HG03039 (cell line): ENCODE data around the gene BHLHE40.

Source experiments
- ATAC-seq: cut with Tn5 transposase; IDR thresholded peaks from one replicate; pipeline ENCODE4 v1.9.1; 2021; ENCODE audit warnings: mild to moderate bottlenecking, moderate library complexity; ENCODE audit not compliant: unreplicated experiment

BHLHE40 gene

DNA sequence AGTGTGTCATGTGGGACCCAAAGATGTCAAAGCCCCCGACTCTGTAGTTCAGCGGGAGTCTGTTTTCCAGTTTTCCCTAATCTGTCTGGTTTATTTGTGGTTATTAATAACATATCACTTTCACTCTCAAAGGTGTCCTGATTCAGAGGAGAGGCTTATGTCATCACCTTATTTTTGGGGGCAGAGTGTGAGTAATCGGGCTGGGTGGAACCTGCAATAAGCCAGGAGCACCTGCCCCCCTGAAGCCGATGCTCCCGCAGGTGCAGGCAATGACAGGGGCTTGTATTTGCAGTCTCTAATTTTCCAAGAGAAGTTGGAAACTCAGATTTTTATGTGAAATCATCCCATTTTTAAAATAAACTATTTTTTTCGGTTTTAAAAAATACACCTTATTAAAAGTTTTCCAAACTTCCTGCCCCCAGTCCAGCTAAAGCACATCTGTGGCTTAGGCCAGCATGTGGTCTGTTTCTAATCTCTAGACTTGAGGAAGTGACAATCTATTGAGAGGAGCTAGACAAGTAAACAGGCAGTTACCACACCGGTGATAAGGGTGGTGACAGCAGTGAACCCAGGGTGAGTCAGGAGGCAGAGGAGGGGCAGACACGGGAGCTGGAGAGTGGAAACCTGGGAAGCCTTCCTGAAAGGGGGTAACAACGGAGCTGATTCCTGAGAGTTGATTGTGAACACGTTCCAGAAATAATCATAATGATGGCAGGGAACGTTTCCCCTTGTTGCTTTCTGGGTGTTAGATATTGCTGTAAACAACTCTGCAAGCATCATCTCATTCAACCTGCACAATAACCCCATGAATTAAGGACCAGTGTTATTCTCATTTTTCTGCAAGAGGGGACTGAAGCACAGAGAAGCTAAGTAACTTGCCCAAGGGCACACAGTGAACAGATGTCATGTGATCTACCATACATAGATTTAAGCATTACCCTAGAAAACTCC is 37.2 kb downstream of the BHLHE40 start:
- ATAC-seq: peak; percentile 59

DNA sequence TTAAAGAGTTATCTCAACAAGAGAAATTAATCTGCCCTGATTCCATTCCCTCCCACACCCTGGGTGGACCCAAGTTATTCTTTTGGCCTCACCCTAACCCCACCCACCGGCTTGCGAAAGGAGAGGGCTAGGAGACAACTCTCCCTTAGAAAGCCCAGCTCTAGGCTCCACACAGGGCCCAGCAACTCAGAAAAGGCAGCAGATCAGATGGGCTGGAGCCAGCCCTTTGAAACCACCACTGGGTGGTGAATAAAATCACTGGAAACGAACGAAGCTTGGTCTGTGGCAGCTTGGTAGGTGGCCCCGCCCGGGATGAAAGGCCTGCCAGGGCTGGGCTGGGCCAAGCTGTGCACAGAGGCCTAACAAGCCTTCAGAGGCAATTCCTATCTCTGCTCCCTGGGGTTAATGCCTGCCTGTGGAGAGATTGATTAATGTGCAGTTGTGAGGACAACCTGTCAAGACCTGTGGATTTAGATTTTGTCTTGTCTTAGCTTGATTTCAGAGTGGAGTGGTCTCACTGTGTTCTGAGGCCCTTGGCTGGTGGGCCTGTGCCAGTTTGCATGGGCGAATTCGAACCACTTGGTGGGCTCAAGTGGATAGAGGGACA is 38.8 kb downstream of the BHLHE40 start:
- no peak for ATAC-seq

DNA sequence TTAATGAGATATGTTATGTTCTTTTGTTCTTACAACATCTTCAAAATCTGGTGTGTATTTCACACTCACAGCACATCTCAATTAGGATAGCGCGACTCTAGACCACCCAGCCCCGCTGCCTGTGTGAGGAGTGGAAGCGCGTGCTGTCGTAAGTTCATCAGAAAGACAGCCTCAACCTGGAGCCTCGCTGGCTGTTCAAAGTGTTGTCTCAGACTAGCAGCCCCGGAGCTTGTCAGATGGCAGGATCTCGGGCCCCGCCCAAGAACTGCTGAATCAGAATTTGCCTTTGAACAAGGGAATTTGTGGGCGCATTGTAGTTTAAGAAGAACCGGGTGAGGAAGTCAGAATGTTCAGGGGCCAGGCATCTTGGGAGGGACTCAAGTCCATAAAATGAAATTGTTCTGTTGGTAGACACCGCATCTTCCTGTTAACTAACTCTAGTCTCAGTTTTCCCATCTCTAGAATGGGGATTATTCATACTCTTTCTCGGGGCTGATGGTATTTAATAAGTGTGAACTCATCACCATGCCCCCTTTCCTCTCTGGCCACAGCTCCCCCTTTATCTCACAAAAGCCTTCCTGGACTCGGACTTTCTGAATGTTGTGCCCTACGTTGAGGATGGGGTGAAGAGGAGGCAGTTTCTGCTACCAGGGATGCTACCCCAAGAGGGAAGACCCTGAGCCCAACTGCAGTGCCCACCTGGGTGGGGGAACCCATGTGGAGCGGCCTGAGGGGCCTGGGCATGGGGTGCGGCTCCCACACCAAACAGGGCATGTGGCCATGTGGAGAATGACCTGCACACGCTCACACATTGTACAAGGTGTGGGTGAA is 40.4 kb downstream of the BHLHE40 start:
- no peak for ATAC-seq

DNA sequence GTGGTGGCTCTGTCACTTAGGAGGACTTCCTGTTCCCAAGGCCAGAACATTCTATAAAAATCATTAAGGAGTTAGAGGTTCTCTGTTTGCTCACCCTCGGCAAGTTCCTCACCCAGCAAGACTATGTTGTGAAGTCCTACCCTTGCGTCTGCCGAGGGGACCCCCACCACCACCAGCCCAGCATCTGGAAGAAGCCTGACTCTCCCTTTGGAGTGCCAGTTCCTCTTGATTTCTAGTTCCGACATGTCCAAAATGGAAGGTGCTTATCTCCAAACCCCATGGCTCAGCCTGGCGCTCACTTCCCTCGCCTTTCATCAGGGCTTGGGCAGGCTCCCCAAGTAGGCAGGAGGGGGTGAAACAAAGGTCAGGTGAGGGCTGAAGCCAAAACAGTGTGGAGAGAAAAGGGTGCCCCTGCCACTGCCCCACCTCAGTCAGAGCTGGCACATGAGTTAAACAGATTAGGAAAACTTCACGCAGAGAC is 41.0 kb downstream of the BHLHE40 start:
- ATAC-seq: no peak

DNA sequence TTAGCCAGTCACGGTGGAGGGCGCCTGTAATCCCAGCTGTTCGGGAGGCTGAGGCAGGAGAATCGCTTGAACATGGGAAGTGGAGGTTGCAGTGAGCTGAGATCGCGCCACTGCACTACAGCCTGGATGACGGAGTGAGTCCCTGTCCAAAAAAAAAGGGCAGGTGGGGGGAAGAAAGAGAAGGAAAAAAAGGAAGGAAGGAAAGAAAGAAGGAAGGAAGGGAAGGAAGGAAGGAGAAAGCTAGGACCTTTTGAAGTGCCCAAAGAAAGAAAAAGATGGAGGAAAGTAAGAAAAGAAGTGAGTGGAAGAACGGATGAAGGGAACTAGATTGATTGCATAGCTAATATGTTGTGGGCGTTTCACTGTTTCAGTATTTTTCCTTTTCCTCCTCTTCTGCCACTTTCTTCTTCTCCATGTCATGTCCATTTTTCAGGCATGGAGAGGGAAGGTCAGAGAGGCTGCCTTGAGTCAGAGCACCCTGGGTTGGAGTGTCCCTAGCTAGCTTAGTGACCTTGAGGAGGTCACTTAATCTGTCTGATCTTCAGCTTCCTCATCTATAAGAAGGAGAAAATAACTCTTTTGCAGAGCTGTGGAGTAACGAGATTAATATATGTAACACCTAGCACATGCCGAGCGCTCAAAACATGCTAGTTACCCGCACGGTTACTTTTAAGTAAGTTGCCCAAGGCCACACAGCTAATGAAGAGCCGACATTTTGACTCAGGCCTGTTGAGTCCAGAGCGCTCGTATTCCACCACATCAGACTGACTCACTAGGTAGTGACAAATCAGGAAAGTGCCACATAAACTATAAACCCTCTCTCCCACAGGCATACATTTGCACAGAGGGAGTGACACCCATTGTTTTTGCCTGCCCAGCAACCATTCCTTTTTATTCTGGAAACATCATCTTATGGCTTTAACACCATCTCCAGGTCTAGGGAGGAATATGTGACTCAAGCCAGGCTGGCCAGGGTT is 42.2 kb downstream of the BHLHE40 start:
- no peak for ATAC-seq

DNA sequence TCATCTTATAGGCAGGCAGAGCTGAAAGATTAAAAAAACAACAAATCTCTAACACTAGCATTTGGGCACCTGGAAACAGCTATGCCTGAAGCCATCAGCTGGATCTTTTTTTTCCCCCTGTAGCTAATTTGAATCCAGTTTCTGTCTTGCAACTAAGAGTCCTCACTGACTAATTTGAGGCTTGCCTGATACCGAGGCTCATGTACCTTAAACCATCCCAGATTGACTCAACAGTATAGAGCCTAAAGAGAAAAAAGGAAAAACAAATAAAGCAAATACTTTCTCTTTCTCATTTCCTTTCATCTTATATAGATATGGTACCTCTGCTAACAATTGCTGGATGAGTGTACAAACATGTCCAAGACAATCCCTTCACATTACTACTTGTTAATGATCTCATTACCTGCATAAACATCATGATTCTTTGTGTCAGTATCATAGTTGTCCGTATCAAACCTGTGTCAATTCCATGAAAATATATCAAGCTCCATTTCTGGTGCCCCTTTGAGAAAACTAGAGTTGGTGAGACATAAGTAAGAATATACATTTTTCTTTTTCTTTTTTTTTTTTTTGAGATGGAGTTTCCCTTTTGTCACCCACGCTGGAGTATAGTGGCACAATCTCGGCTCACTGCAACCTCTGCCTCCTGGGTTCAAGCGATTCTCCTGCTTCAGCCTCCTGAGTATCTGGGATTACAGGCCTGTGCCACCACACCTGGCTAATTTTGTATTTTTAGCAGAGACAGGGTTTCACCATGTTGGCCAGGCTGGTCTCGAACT is 43.1 kb downstream of the BHLHE40 start:
- peak; percentile 76 for ATAC-seq

DNA sequence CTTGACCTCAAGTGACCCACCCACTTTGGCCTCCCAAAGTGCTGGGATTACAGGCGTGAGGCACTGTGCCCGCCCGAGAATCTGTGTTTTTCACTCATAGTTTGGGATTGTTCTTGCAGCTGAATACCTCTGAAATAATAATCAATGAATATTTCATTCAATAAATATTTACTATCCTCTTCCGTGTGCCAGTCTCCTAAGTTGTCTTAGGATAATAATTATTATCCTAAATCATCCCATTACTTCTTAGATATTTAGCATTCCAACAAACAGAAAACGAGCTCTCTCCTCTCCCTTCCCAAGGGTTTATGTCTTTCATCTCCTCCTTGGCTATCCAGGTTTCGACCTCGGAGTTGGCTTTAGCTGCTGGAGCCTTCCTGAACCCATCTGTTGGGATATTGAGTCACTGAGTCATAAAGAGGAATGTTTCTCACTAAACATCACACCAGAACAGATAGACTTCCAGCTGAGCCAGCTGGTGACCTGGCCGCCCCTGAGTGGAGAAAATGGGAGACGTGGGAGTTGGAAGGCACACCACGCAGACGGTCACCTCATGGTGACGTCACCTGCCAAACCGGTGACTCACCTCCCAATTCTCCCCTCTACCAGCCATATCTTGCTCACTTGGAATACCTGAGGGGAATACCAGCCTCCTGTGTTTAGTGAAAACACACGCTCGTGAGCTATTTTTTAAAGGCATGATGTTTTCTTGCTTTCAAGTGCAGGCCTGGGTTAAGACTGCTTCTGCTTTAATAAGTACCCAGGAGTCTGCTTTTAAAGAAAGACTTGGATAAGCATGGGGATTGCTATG is 43.9 kb downstream of the BHLHE40 start:
- ATAC-seq: no peak

DNA sequence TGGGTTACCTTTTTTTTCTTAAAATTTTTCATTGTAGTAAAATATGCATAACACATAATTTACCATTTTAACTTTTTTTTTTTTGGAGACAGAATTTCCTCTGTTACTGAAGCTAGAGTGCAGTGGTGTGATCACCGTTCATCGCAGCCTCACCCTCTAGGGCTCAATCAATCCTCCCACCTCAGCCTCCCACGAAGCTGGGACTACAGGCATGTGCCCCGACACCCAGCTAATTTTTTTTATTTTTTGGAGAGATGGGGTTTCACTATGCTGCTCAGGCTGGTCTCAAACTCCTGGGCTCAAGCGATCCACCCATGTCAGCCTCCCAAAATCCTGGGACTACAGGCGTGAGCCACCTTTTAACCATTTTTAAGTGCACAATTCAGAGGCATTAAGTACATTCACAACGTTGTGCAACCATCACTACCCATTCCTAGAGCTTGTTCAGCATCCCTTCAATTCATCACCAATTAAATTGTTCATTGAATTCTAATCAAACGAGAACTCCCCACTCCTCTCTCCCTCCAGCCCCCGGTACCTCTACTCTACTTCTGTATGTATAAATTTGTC is 44.6 kb downstream of the BHLHE40 start:
- no peak for ATAC-seq

DNA sequence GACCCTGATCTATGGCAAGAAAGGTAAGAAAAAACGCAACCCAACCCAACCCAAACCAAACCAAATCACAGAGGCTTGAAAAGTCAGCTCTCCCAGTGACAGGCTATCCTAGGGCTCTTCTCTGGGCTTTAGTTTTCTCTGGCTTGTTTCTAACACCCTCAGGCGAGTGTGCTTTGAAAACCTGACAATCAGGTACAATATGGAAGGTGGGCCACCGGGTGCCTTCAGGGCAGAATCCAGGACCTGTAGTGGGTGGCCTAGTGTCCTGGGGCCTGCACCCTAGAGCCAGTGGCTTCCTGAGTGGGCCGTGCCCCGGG is 46.8 kb downstream of the BHLHE40 start:
- ATAC-seq: peak; percentile 15

DNA sequence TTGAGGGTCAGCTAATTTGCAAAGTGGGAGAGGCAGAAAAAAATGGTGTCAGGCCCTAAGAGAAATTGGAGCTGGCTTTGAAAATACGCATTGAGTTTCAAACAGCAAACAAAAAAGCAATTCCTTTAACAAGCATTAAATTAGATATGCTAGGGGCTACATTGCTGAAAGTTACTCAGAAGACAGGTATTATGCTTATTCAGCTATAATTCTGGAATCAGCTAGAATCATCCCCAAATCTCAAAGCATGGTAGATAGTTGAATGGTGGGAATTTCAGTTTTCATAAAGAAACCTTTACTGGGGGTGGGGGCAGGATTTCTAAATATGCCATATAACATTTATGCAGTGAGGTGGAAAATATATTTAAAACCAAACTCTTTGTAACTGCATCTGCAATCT is 50.5 kb downstream of the BHLHE40 start:
- no peak for ATAC-seq

DNA sequence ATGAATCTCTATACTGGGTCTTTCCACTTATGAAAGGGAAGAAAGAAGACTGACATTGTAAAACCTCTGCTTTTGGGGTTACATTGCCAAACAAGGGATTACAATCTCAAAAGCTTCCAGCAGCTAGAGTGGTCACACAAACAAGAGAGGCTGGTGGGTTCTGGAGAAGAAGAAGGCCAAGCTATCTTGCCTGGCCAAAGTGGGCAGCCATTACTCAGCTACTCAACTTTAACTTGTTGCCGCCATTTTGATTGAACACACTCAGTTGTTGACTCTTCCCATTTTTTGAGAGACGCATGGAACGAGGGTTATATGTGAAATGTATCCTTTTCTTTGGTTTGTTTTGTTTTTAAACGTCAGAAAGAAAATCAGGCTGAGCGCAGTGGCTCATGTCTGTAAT is 50.9 kb downstream of the BHLHE40 start:
- ATAC-seq: no peak

DNA sequence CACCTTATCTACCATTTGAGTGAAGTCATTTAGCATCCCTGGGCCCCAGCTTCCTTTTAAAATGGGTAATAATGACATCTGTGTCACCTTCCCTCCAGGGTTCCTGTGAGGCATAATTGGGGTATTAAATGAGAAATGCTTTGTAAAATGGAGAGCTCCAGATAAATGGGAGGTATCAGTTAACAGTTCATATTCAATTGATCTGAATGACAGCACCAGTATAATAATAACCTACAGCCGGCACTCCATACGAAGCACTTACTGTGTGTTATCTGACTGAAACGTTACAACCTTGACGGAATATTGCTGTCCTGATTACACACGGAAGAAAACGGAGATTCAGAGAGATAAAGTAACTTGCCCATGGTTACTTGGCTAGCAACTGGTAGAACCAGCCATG is 53.6 kb downstream of the BHLHE40 start:
- no peak for ATAC-seq
